DMS 273 treated with DMSO at 0.1 percent for 48 hours (cell line): ENCODE data around the gene HES5.

ENCODE experiments used
- DNase-seq: peaks from one replicate; lab custom pipeline; 2025; lab: John Stamatoyannopoulos, UW

Gene HES5

DNA sequence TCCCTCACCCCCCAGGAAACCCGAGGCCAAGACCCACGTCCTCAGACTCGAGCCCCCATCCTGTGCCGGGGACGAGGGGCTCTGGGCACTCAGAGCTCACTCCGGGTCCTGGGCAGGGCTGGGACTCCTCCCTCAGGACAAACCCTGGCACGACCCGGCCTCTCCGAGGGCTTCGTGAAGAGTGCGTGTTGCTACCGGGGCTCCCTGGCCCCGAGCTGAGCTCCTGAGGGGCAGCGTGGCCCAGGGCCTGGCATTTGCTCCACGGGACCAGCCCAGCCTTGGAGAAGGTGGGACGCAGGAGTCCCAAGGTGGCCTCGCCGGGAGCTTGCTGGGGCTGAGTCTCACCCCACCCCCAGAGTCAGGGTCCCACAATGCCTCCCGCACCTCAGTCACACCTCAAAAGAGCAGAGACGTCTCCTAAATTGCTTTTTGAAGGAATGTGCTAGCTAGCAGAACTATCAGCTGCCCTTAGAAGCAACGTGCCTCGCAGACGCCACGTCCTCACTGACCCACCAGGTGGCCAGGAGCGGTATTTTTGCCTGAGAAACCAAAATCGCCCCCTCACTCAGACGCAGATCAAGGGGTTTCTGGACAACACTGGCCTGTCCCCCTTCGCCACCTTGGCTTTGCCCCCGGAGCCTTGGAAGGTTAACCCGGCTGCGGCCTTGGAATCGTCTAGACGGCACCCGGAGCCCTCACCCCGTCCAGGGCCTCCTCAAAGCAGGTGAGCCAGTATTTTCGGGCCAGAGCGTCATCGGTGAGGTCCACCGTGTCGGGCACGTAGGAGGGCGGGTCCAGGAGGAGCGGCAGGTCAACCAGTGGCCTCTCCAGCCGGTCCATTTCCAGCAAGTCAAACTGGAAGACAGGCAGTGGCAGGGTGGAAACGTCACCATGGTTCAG lies 14.9 kb downstream of the HES5 start:
- DNase-seq, result no peak

DNA sequence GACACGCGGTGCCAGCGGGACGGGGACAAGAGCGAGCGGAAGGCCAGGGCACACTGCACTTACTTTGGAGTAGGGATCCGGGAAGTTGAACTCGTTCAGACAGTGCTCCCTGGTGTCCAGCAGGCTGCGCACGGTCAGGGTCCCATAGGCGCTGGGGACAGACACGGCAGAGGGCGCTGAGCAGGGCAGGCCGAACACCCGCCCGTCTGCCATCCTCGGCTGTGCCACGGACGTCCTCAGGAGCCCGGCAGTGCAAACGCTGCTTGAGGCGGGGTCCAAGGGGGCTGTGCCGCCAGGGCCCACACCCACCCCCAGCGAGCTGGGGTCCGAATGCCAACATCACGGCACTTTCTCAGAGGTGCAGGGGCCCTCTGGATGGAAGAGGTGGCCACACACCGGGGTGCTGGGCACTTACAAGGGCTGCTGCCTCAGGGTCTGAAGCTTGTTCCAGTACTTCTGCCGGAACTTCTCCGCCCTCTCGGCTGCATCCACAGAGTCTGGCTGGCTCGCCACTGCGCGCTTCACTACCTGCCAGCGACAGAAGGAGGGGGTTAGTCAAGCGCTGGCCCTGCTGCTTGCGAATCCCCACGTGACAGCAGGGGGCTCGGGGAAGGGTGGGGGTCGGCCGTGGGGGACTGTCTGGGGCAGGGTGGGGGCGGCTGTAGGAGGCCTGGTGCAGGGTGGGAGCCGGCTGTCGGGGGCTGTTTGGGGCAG lies 16.0 kb downstream of the HES5 start:
- no peak for DNase-seq

DNA sequence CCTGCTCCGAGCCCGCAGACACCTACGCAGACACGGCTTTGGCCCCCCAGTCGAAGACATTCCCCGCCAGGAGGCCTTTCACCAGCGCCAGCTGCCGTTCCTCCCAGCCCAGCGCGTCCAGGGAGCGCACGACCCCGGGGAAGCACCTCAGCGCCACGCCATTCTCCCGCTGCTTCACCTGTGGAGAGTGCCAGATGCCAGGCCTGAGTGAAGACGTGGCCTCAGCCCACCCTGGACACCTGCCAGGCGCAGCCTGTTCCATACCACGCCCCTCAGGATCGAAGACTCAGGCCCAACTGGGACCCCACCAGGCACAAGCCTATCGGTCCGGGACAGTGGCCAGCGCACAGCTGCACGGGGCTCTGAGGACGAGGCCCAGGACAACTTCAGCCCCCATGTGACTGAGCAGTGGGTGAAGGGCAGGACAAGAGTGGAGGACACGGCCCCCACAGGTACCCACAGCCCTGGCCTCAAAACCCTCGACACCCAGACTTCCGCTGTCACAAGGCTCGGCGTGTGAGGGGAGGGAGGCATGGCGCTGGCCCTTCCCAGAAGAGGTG lies 17.1 kb downstream of the HES5 start:
- DNase-seq, result no peak

DNA sequence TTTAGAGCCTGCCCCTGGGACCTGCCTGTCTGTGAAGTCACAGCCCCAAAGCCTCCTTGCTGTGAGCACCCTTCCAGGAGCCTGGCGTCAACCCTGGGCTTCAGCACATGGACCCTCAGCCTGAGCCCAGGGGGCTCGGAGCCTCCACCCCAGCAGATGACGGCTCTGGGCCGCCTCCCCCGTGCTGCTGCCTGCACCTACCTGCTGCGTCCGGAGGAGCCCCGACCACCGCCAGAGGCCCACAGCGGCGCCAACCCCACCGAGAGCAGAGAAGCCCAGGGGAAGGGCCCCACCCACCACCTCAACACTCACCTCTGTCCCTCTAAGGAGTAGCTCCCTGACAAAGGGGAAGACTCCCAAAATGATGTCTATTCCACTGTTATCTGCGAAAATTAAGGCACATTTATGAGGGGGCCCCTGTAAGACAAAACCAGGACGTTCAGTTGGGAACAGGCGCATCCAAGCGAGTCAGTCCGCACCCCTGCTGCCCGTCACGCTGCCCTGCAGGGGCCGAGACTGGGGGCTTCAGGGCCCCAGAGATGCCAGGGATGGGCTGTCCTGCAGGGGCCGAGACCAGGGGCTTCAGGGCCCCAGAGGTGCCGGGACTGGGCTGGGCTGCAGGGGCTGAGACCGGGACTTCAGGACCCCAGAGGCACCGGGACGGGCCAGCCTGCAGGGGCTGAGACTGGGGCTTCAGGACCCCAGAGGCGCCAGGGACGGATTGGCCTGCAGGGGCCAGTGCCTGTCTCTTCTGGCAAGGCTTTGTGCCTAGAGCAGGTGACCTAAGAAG lies 19.5 kb downstream of the HES5 start:
- DNase-seq, result no peak

DNA sequence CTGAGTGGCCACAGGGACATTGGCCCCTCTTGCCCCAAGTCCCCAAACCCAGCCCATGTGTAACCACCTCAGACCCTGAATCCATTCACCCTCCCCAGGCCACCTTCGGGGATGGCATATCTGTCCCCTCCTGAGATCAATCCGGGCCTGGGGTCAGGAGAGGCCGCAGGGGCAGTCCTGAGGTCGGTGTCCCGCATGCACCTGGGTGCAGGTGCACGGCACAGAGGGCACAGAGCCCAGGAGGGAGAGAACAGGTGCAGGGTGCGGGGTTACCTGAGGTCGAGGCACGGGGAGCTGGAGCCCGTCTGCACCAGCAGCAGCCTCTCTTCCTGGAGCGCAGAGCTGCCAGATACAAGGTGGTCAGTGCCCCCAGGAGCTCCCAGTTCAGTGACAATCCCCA lies 20.5 kb downstream of the HES5 start:
- no peak for DNase-seq

DNA sequence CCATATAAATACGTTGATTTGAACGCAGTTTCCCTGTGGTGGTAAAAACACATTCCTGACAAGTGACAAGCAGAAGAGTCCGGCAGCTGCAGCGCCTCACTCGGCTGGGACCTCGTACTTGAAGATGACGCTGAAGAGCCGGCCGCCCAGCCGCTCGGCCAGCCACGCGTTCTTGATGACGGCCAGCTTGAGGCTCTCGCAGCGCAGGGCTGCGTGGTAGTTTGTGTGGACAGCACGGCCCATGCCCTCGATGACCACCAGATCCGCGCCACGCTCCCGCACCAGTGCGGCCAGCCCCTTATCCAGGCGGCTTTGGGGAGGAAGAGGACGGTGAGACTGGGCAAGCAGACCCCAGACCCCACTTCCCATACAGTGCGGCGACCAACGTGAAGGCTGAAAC lies 21.3 kb downstream of the HES5 start:
- DNase-seq, result no peak

DNA sequence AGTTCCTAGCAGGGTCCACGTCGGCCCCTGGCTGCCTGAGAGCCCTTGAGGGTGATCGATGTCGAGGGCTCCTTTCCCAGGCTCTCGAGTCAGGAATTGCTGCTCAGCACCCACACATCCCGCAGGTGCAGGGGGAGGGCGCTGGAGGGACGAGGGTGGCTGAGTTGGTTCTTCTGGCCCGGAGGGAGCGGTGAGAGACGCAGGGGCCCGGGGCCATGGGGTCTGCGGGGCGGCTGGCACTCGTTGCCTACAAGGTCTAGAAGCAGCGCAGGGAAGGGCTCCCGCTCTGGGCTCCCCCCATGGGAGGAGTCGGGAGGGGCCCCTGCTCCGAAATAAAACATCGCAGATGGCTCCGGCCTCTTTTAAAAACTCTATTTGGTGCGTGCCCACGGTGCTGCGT lies 21.9 kb downstream of the HES5 start:
- no peak for DNase-seq

DNA sequence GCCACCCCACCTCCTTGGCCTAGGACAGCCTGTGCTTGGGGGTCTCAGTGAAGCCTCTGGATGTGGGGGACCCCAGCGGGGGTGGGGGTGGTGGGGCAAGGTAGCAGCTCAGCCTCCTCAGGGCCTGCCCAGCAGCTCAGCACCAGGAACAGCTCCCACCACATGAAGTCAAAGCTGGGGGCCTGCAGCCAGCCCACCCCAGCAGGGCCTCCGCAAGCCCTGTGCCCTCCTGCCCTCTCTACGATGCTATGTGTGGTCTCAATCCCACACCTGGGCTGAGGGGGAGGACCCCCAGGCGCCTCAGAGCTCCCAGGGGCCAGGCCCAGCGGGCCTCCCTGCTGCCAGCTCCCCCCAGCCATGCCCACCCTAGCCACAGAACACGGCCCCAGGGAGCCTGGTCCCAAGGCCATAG lies 22.3 kb downstream of the HES5 start:
- no peak for DNase-seq

DNA sequence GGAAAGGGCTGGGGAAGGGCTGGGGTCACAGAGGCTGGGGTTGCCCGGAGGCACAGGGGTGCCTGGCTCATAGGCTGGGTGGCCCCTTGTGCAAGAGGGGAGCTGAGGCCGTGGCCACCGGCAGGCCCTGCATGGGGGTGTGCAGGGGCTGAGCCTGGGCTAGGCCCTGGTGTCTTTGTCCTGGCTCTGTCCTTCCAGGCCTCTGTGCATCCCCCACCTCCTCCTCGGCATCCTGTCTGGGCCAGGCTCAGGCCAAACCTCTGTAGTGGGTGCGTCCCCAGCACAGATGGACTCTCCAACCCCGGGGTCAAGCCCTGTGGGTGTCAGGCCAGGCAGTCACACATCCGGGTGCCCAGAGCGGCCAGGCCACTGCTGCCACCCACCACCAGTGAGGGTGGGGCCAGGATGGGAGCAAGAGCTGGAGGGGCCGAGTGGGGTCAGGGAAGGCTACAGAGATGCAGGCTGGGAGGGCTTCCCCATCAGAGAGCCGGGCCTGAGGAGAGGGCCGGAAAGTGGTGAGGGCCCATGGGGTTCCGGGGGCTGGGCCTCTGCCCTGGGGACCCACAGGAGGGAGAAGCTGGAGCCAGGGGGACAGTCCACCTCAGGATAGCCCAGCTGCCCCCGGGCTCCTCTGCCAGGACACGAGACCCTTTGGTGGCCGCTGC lies 23.0 kb downstream of the HES5 start:
- DNase-seq, result no peak

DNA sequence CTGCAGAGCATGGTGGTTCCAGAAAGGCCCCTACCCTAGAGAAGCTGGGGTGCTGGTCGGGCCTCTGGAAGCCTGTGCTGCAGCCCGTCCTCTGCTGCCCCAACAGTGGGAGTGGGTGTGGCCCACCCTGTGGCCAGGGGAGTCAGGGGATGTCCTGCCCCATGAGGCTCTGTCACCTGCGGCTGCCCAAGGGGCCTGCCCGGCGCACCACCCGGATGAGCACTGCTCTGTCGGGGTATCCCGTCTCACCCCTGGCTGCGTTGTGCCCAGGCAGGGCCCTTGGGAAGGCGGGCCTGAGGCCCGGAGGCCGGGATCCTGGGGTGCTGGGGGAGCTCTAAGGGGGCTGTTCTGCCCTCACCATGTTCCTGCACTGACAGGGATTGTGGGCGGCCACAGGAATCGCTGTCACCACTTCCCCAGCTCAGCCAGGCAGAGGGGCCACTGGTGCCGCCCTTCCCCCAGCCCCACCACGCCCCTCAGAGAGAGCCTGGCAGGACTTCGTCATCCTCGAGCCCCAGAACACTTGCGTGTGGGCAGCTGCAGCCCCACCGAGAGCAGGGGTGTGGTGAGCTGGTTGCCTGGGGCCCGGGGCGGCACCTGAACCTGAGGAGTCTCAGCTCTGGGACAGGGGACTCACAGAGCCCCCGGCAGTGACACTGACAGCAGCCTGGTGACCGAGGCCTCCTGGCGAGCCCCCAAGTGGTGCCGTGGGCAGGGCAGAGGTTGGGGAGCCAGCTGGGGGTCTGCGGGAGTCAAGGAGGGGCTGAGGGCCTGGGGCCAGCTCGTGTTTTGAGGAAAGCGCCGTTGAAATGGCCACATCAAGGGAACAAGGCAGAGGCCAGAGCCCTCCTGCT lies 23.8 kb downstream of the HES5 start:
- no peak for DNase-seq

DNA sequence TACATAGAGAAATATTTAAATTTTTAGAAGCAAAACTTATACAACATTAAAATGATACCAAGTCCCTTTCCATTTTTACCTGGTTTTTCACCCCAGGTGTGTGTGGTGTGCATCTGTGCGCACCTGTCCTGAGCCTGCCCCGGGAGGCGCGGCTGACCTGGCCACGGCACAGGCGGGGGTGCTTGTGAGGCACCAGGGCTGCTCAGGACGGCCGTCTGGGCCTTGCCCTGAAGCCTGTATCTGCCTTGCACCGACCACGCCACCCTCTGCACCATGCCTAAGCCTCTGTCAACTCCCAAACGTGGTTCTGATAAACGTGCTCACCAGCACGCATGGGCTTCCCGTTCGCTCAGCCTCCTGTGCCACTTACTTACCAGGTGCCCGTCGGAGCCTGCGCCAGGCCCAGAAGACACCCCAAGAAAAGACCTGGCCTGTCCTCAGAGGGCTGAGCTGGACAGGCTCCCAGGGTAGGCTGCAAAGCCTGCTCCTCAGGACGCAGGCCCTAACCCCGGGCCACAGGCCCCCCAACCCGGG lies 24.5 kb downstream of the HES5 start:
- DNase-seq, result no peak

DNA sequence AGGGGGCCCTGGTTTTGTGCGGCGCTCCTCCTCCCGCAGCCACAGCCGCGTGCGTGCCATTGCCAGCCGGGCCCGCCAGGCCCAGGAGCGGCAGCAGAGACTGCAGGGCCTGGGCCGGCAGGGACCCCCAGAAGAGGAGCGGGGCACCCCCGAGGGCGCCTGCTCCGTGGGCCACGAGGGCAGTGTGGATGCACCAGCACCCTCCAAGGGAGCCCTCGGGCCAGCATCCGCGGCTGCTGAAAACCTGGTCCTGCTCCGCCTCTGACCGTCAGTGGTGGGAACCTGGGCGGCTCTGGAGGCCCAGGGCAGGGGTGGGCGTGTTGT lies 25.2 kb downstream of the HES5 start:
- DNase-seq, result no peak

DNA sequence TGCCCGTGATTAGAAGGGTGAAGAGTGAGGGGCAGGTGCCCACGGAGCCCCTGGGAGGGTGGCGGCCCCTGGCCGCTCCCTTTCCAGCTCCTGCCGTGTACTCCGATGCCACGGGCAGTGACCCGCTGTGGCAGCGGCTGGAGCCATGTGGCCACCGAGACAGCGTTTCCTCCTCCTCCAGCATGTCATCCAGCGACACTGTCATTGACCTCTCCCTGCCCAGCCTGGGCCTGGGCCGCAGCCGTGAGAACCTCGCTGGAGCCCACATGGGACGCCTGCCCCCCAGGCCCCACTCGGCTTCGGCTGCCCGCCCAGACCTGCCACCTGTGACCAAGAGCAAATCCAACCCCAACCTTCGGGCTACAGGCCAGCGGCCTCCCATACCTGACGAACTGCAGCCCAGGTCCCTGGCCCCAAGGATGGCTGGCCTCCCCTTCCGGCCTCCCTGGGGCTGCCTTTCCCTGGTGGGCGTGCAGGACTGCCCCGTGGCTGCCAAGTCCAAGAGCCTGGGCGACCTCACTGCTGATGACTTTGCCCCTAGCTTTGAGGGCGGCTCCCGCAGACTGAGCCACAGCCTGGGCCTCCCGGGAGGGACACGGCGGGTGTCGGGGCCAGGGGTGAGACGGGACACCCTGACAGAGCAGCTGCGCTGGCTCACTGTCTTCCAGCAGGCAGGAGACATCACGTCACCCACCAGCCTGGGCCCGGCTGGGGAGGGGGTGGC lies 25.7 kb downstream of the HES5 start:
- no peak for DNase-seq

DNA sequence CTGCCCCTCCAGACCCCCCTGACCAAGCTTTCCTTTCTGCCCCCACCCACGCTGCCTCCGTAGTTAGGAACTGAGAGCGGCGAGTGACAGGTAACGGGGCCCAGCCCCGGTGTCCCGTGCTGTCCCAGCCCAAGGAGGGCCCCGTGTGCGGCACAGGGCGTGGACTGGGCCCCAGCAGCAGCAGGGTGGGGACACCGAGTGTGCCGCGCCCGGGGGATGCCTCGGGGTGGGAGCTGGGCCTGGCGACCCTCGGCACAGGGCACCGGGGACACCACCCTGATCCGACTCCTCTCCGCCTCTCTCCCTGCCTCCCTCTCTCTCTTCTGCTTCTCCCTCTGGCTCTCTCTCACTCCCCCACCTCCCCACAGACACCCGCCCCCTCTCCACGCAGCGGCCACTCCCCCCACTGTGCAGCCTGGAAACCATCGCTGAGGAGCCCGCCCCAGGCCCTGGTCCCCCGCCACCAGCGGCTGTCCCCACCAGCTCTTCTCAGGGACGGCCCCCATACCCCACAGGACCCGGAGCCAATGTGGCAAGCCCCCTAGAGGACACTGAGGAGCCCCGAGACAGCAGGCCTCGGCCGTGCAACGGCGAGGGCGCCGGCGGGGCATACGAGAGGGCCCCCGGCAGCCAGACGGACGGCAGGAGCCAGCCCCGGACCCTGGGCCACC lies 26.4 kb downstream of the HES5 start:
- DNase-seq, result no peak

DNA sequence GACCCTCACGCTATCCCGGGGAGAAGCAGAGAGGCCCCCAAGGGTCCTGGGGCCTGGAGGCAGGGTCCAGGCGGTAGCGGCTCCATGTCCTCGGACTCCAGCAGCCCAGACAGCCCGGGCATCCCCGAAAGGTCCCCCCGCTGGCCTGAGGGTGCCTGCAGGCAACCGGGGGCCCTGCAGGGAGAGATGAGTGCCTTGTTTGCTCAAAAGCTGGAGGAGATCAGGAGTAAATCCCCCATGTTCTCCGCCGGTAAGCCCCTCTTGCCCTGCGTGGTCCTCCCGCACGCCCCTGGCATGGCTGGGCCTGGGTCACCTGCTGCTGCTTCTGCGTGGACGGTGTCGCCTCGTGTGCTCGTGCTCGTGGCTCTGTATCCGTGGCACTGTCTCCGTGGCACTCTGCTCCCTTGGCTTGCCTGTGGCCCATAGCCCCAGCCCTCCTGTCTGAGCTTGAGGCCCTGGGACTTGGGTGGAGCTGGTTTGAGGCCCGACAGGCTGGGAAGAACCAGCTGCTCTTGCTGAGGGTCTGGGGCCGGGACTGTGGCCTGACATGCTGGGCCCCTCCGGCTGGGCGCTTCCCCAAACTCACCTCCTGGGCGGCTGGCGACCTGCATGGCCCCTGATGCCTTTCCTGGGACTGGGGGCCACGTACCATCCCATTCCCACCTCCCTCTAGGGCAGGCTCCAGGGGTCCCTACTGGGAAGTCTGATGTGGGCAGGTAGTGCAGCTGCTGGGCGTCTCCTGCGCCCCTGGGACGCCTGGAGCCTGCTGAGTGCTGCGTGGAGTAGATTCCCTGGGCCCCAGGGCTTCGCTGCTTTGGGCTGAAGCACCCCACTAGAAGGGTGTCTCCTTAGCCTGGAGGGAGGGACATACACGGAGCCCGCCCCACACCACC lies 27.2 kb downstream of the HES5 start:
- no peak for DNase-seq

DNA sequence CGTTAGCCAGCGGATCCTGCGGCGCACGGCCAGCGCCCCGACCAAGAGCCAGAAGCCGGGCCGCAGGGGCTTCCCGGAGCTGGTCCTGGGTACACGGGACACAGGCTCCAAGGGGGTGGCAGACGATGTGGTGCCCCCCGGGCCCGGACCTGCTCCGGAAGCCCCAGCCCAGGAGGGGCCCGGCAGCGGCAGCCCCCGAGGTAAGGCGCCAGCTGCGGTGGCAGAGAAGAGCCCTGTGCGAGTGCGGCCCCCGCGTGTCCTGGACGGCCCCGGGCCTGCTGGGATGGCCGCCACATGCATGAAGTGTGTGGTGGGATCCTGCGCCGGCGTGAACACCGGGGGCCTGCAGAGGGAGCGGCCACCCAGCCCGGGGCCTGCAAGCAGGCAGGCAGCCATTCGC lies 27.9 kb downstream of the HES5 start:
- DNase-seq, result no peak

DNA sequence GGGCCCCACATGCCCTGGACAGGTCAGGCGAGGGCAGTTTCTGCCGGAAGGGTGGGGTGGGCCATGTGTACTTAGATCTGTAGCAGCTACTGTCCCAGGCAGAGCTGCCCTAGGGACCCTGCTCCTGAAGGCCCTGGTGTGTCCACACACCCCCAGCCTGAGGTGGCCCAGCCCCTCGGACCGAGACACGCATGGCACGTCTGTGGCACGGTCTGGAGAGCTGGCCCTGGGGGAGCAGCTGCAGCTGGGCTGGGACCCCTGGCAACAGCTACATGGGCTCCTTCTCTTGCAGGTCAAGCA lies 28.3 kb downstream of the HES5 start:
- DNase-seq, result no peak

DNA sequence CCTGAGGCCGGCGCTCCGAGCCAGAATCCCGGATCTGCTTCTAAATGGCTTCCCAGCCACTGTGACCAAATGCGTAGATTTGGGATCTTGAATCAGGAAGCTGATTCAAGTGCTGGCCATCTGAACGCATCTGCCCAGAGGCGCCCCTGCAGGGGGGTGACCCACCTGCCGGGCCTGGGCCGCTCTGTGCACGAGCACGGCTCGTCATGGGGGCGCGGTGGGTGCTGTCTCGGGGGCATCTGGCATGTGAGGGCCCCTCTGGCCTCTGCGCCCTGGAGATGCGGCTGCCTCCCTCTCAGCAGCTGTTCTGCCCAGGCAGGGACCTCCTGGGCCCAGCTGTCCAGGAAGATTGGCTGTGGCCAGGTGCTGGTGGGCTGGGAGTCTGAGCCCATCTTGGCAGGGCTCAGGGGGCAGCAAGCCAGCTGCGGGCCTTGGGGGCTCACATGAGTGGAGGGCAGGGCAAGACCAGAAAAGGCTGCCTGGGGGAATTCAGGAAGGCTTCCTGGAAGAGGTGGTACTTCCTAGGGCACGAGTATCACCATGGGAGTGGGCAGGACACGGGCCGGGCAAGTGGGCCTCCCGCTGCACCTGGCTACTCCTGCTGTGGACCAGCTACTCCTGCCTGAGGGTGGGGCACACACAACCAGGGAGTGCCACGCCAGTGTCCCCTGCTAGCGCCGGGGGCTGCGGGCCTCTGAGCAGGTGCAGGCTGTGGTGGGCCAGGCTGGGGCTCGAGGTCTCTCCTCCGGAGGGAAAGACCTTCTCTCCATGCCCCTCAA lies 28.8 kb downstream of the HES5 start:
- no peak for DNase-seq
